ENCODE data around the gene ABCC12. TPM values are rescaled to one million over a fixed set of nuclear protein-coding genes. Genes with fewer than 3 reads are reported as not detected.

Gene ABCC12
- total and polyA plus RNA-seq, 2 of the 8 experiments (the other 6 are each of a cell fraction or from before 2014, with no cell fraction given), result 0.05 TPM; not detected in 1

- Histone ChIP-seq H3K4me2 (ENCODE audit: insufficient read depth in 1 of 2, low read depth in 2 of 2, low read length in 2 of 2) (no peak overlapping the region), H3K27ac (ENCODE audit: low read depth, low read length) (no peak overlapping the region), H4K5ac (ENCODE audit: insufficient read length, low read depth, low read length) (no peak overlapping the region), H3K4ac (replicated peaks; ENCODE audit: insufficient read length, low read depth, low read length) (no peak overlapping the region), H2BK20ac (ENCODE audit: low read length) (no peak overlapping the region), H2AFZ (ENCODE audit: low read length) (no peak overlapping the region), H3K9me3 (ENCODE audit: insufficient read depth in 2 of 2, low read depth in 1 of 2, low read length in 1 of 2) (no peaks in the 10 kb centered on the region), H3K4me1 (replicated peaks in 1 of 4; ENCODE audit: control insufficient read depth in 3 of 4, insufficient read depth in 4 of 4, low read length in 3 of 4) (no peaks in the 10 kb centered on the region), H3K4me3 (ENCODE audit: extremely low read depth in 1 of 4, insufficient read depth in 2 of 4, low read depth in 3 of 4, low read length in 4 of 4) (no peak overlapping the region), H3K23me2 (ENCODE audit: low read depth, low read length) (no peaks in the 10 kb centered on the region), H3K23ac (ENCODE audit: insufficient read length) (no peak overlapping the region), H2BK120ac (replicated peaks; ENCODE audit: low read depth, low read length) (no peak overlapping the region), H2BK5ac (ENCODE audit: low read depth, low read length) (no peak overlapping the region), H3K36me3 (ENCODE audit: control insufficient read depth in 2 of 4, insufficient read depth in 4 of 4, low read length in 3 of 4) (no peaks in the 10 kb centered on the region), H3K27me3 (replicated peaks in 1 of 4; ENCODE audit: control insufficient read depth in 3 of 4, extremely low read depth in 1 of 4, insufficient read depth in 3 of 4, low read length in 3 of 4) (no peaks in the 10 kb centered on the region), H2BK12ac (ENCODE audit: low read depth, low read length) (no peak overlapping the region), H3K9ac (replicated peaks in 1 of 4; ENCODE audit: extremely low read depth in 1 of 4, low read depth in 3 of 4, low read length in 3 of 4) (no peak overlapping the region), H4K91ac (replicated peaks; ENCODE audit: insufficient read length, low read length) (no peak overlapping the region), H4K20me1 (replicated peaks in 1 of 2; ENCODE audit: control insufficient read depth in 1 of 2, insufficient read depth in 2 of 2, low read length in 2 of 2) (no peaks in the 10 kb centered on the region), H2AK5ac (ENCODE audit: low read depth, low read length) (no peak overlapping the region), H2BK15ac (ENCODE audit: low read length) (no peak overlapping the region), H4K8ac (ENCODE audit: extremely low read depth, insufficient read depth, low read length) (no peak overlapping the region), H3K18ac (ENCODE audit: extremely low read depth, low read length) (no peak overlapping the region), H3K14ac (ENCODE audit: insufficient read length) (no peak overlapping the region), H3K56ac (replicated peaks; ENCODE audit: insufficient read length, low read depth, low read length) (no peak overlapping the region), H3K79me1 (ENCODE audit: low read depth, low read length) (no peaks in the 10 kb centered on the region), H3K79me2 (ENCODE audit: control insufficient read depth in 1 of 2, insufficient read depth in 2 of 2, low read length in 2 of 2) (no peaks in the 10 kb centered on the region)
- CTCF ChIA-PET (ENCODE audit: partially characterized antibody), result interaction anchor here (1.5 to 1.8 kb wide), 2 partner anchors 28 to 1003 kb away, joined by 3 to 4 read pairs; partner anchors contain the start of gene NETO2
- POLR2A ChIA-PET (ENCODE audit: partially characterized antibody), result no interaction called here
- FAIRE-seq (no peak), DNase-seq (ENCODE audit: low read depth in 1 of 2, low spot score in 2 of 2) (no peak)
- WGBS, 2 experiments (ENCODE audit: extremely low coverage in 1 of 2, insufficient coverage in 1 of 2, insufficient read length in 1 of 2, insufficient replicate concordance in 2 of 2, low coverage in 1 of 2, low lambda C conversion rate in 2 of 2, missing lambda C conversion rate in 1 of 2), result 92% methylated on average over 4 of the region's 4 CpGs; no CpG with 5 or more reads in 1 of the 2 experiments
- TF ChIP-seq POLR2A (IDR thresholded peaks at IDR 0.05; ENCODE audit: control extremely low read depth in 1 of 2, low read depth in 2 of 2, low read length in 2 of 2) (no peak), JUND (IDR thresholded peaks at IDR 0.05; ENCODE audit: low read length) (no peak), EZH2 (IDR thresholded peaks at IDR 0.05; ENCODE audit: low read depth, low read length, severe bottlenecking) (no peak), BCL11A (IDR thresholded peaks at IDR 0.05; ENCODE audit: low read depth in 2 of 2, low read length in 2 of 2) (no peak), CBX5 (IDR thresholded peaks at IDR 0.05; ENCODE audit: low read depth, low read length) (no peak), CHD1 (IDR thresholded peaks at IDR 0.05; ENCODE audit: low read depth, low read length) (no peak), CBX8 (IDR thresholded peaks at IDR 0.05; ENCODE audit: borderline replicate concordance, low read depth, low read length) (no peak), CREB1 (IDR thresholded peaks at IDR 0.05) (no peak), BRCA1 (IDR thresholded peaks at IDR 0.05; ENCODE audit: low read depth, low read length) (no peak), RXRA (IDR thresholded peaks at IDR 0.05; ENCODE audit: insufficient read depth, low read depth, low read length) (no peak), FOSL1 (IDR thresholded peaks at IDR 0.05; ENCODE audit: insufficient read depth, low read depth, low read length) (no peak)
- TF ChIP-seq, protein P1, sequence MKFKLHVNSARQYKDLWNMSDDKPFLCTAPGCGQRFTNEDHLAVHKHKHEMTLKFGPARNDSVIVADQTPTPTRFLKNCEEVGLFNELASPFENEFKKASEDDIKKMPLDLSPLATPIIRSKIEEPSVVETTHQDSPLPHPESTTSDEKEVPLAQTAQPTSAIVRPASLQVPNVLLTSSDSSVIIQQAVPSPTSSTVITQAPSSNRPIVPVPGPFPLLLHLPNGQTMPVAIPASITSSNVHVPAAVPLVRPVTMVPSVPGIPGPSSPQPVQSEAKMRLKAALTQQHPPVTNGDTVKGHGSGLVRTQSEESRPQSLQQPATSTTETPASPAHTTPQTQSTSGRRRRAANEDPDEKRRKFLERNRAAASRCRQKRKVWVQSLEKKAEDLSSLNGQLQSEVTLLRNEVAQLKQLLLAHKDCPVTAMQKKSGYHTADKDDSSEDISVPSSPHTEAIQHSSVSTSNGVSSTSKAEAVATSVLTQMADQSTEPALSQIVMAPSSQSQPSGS (IDR thresholded peaks at IDR 0.05; ENCODE audit: low read length), result no peak
These were observed 9.1 kb downstream of the ABCC12 start for GRCh38 chr16:48146710-48147109.

All from H1 (cell line).